ENCODE results near the gene OVCH2. TPM values are rescaled to one million over a fixed set of nuclear protein-coding genes. Genes with fewer than 3 reads are reported as not detected.
A peak's percentile ranks its signal among the peaks of the same experiment; 100 is the strongest.

The OVCH2 gene
- total RNA-seq, 6 donors from 2014 or later = 3.0 to 29.3 (median 5.7) TPM

DNA sequence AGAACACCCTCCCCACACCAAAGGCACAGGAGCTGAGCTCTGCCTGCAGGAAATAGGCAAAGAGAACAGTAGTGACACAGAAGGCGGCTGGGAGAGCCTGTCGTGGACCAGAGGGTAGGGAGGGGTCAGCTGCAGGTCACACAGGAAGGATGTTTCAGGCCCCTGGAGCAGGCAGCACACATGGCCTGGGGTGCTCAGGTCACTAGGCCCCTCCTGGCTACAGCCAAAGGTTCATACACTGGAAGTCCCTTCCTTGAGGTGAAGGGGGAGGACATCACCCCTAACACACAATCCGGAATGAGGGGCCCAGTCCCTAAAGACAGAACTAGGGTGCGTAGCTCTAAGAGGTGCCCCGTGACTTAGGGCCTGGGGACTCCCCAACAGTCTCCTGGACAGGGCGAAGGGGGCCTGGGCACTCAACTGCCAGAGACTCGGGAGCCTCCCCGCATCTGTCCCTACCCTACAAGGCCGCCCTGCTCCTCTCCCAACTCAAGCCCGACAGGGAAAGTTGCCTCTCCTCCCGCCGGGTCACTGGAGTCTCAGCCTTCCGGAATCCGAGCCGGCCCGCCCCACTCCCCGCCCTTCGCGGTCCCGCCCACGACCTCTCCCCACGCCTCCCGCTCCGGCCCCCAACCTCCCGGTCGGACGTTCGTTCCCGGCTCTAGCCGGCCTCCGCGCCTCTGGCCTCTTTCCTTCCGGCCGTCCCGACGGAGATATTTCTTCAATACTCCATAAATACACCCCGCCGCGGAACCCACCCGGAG lies 33.1 kb downstream of the OVCH2 start, which contains the start of gene CYB5R2:
Gene CYB5R2, minus strand, starts transcription at position 541 of the 764 bp plus-strand sequence. CDS start 675 bp downstream, outside the sequence.
- Histone ChIP-seq H3K36me3 (no peaks in the 10 kb centered on the region), H3K27ac (peak within 1 kb of the TSS; percentile 54 to 69 (median 62)), H3K27me3 (peaks cover 0 to 15% (median 4%) of the 10 kb centered on the region in 4 donors), H3K4me3 (peak within 1 kb of the TSS; percentile 33 to 63 (median 54)), H3K9me3 (no peaks in the 10 kb centered on the region), H3K4me1 (peaks cover 5 to 20% (median 19%) of the 10 kb centered on the region in 4 donors)
- DNase-seq (peak; percentile 70 to 94), ATAC-seq (ENCODE audit: low FRiP score in 2 of 2) (peak; percentile 74 to 94)
- TF ChIP-seq POLR2AphosphoS5 (IDR thresholded peaks at IDR 0.05) (peak in 1 of 2 donors; percentile 33), EP300 (IDR thresholded peaks at IDR 0.05) (no peak)
- 15 to 54% methylated on average over 5 to 37 of the region's 40 CpGs for WGBS, 2 donors

DNA sequence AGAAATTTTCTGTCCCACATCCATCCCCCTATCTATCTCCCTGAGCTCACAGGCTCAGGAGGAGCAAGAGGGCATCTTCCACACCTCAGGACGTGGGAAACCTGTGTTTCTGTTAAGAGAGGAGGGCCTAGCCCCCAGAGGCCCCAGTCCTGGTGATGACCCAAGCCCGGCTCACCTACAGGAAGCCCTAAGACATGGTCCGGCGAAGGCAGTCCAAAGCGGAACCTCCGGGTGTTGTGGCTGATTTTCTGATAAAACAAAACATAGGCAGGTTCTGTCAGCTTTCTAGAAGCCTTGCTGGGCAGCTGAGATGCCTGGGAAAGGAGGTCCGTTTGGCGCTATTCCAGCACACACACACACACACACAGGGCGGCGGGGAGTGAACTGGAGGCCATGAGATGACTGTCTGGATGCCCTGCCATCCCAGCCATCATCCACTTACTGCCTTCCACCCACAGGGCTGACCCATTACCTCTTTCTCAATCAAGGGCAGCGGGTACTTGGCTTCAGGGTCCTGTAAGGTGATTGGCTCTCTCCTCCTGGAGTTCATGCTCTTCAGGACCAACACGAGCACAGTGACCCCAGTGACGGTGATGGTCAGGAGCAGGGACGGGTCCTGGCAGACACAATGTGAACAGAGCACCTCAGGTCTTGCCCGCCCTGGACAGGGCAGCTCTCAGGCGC lies 33.9 kb downstream of the OVCH2 start:
- TF ChIP-seq, protein P1, sequence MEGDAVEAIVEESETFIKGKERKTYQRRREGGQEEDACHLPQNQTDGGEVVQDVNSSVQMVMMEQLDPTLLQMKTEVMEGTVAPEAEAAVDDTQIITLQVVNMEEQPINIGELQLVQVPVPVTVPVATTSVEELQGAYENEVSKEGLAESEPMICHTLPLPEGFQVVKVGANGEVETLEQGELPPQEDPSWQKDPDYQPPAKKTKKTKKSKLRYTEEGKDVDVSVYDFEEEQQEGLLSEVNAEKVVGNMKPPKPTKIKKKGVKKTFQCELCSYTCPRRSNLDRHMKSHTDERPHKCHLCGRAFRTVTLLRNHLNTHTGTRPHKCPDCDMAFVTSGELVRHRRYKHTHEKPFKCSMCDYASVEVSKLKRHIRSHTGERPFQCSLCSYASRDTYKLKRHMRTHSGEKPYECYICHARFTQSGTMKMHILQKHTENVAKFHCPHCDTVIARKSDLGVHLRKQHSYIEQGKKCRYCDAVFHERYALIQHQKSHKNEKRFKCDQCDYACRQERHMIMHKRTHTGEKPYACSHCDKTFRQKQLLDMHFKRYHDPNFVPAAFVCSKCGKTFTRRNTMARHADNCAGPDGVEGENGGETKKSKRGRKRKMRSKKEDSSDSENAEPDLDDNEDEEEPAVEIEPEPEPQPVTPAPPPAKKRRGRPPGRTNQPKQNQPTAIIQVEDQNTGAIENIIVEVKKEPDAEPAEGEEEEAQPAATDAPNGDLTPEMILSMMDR (IDR thresholded peaks at IDR 0.05) = no peak
- no peak for TF ChIP-seq POLR2A (IDR thresholded peaks at IDR 0.05)
- TF ChIP-seq POLR2AphosphoS5 (IDR thresholded peaks at IDR 0.05) = no peak
- no peak for TF ChIP-seq EP300 (IDR thresholded peaks at IDR 0.05)
- WGBS, 2 donors = 83 to 91% methylated on average over 16 of the region's 16 CpGs
- H3K9me3 ChIP-seq = no peaks in the 10 kb centered on the region
- DNase-seq (no peak), ATAC-seq (ENCODE audit: low FRiP score in 2 of 2) (no peak)
- peaks cover 0 to 15% (median 4%) of the 10 kb centered on the region in 4 donors for H3K27me3 ChIP-seq
- no peaks in the 10 kb centered on the region for H3K36me3 ChIP-seq
- H3K4me1 ChIP-seq = peaks cover 5 to 20% (median 19%) of the 10 kb centered on the region in 4 donors
- H3K27ac ChIP-seq = peak overlapping the region in 2 of 4 donors; percentile 63 to 69
- H3K4me3 ChIP-seq = no peak overlapping the region

DNA sequence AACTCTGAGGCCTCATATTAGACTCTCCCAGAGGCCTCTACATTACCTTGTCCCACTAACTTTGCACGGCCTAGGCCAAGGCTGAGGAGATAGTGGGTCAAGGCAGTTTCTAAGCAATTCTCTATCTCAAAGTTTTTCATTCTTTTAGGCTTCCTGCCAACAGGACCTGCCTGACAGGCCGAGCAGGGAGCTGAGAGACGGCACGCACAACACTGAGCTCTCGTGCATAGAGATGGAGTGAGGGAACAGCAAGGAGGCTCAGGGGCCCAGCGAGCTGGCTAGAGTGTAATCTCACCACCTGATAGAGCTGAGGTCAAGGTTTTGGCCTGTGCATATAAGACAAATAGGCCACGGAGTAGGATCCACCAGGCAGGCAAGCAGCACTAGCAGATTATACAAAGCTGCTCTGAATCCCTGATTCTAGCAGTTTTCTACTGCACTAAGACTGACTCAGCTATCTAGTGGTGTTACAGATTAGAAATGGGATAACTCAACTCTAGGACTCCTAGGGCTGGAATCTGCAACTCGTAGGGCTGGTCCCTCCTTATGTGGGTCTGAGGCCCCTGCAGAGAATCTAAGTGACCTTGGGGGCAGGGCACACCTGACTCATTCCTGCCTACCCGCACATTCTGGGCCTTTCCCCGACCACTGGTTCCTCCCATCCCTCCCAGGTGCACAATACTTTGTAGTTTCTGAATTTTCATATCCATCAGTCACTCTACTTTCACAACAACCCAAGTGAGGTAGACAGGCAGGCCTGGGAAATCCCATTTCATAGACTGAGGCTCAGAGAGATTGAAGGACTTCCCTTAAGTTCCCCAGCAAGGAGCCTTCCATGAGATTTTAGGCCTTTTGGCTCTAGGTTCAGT lies 34.7 kb downstream of the OVCH2 start:
- no peak overlapping the region for H3K27ac ChIP-seq
- no peak for DNase-seq

DNA sequence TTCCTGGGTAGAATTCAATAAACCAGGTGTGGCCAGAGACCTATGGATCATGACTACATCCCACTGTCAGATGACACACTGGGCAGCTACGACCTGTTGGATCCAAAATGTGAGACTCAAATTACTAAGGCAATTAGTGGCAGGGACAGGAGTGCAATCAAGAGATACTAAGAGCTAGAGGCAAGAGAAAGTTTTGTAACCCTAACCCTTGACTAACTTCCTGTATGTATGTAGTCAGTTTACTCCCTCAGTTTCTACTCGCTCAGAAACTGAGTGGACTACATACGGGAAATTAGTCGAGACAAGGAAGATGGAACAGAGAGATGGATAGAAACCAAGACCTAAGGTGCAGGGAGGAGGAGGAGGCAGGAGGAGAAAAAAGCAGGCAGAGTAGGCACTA lies 35.6 kb downstream of the OVCH2 start:
- WGBS, 2 donors = 65 to 85% methylated on average over 4 of the region's 4 CpGs
- Histone ChIP-seq H3K27me3 (peaks cover 0 to 15% (median 4%) of the 10 kb centered on the region in 4 donors), H3K4me1 (peaks cover 5 to 22% (median 19%) of the 10 kb centered on the region in 4 donors), H3K9me3 (no peaks in the 10 kb centered on the region), H3K27ac (no peak overlapping the region), H3K4me3 (no peak overlapping the region), H3K36me3 (peaks cover 0 to 7% (median 0%) of the 10 kb centered on the region in 4 donors)
- no peak for TF ChIP-seq POLR2A (IDR thresholded peaks at IDR 0.05)
- TF ChIP-seq, protein P1 (IDR thresholded peaks at IDR 0.05) = no peak
- no peak for ATAC-seq (ENCODE audit: low FRiP score in 2 of 2)
- DNase-seq = no peak

More for the DNA sequence above, 34.7 kb downstream of the OVCH2 start:
- no peak for ATAC-seq (ENCODE audit: low FRiP score in 2 of 2)
- TF ChIP-seq POLR2AphosphoS5 (IDR thresholded peaks at IDR 0.05) (no peak), POLR2A (IDR thresholded peaks at IDR 0.05) (no peak), EP300 (IDR thresholded peaks at IDR 0.05) (no peak)
- TF ChIP-seq, protein P1 (IDR thresholded peaks at IDR 0.05) = no peak
- Histone ChIP-seq H3K36me3 (peaks cover 0 to 2% (median 0%) of the 10 kb centered on the region in 4 donors), H3K27me3 (peaks cover 0 to 15% (median 4%) of the 10 kb centered on the region in 4 donors), H3K4me3 (no peak overlapping the region), H3K9me3 (no peaks in the 10 kb centered on the region), H3K4me1 (peaks cover 5 to 20% (median 19%) of the 10 kb centered on the region in 4 donors)
- WGBS, 2 donors = 68 to 76% methylated on average over 9 to 10 of the region's 10 CpGs
